ENCODE data around the gene MYBPH. TPM values are rescaled to one million over a fixed set of nuclear protein-coding genes. Genes with fewer than 3 reads are reported as not detected.

MYBPH gene
- total RNA-seq, 1 donor from 2014 or later, result not detected

DNA sequence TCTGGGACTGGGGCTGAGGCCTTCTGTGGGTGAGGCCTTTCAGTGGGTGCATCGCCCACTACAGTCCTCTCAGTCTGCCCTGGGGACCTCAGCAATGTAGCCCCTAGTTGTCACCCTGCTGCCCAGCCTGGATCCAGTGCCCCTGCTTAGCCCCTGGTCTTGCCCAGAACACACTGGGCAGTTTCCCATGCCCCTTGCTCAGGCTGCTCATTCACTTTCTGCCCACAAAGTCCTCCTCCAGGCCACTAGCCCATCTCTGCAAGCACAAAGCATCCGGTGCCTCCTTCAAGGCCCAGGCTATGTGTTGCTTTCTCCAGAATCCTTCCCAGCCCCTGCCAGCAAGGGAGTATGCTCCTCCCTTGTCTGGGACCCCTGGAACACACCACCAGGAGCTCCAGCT lies 53.5 kb downstream of the MYBPH start:
- H3K27me3 Mint-ChIP-seq (ENCODE audit: unreplicated experiment), result peaks cover 28% of the 10 kb centered on the region
- TF ChIP-seq, protein P1, sequence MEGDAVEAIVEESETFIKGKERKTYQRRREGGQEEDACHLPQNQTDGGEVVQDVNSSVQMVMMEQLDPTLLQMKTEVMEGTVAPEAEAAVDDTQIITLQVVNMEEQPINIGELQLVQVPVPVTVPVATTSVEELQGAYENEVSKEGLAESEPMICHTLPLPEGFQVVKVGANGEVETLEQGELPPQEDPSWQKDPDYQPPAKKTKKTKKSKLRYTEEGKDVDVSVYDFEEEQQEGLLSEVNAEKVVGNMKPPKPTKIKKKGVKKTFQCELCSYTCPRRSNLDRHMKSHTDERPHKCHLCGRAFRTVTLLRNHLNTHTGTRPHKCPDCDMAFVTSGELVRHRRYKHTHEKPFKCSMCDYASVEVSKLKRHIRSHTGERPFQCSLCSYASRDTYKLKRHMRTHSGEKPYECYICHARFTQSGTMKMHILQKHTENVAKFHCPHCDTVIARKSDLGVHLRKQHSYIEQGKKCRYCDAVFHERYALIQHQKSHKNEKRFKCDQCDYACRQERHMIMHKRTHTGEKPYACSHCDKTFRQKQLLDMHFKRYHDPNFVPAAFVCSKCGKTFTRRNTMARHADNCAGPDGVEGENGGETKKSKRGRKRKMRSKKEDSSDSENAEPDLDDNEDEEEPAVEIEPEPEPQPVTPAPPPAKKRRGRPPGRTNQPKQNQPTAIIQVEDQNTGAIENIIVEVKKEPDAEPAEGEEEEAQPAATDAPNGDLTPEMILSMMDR (IDR thresholded peaks at IDR 0.05; ENCODE audit: unreplicated experiment), result no peak
- H3K9me3 Mint-ChIP-seq (ENCODE audit: unreplicated experiment), result no peaks in the 10 kb centered on the region
- no peak overlapping the region for H3K4me3 Mint-ChIP-seq (ENCODE audit: unreplicated experiment)
- no peak for DNase-seq (ENCODE audit: low spot score)
- peaks cover 4% of the 10 kb centered on the region for H3K36me3 Mint-ChIP-seq (ENCODE audit: low read depth, unreplicated experiment)
- H3K27ac Mint-ChIP-seq (ENCODE audit: unreplicated experiment), result peak overlapping the region; percentile 64
- peaks cover 65% of the 10 kb centered on the region for H3K4me1 Mint-ChIP-seq (ENCODE audit: unreplicated experiment)

DNA sequence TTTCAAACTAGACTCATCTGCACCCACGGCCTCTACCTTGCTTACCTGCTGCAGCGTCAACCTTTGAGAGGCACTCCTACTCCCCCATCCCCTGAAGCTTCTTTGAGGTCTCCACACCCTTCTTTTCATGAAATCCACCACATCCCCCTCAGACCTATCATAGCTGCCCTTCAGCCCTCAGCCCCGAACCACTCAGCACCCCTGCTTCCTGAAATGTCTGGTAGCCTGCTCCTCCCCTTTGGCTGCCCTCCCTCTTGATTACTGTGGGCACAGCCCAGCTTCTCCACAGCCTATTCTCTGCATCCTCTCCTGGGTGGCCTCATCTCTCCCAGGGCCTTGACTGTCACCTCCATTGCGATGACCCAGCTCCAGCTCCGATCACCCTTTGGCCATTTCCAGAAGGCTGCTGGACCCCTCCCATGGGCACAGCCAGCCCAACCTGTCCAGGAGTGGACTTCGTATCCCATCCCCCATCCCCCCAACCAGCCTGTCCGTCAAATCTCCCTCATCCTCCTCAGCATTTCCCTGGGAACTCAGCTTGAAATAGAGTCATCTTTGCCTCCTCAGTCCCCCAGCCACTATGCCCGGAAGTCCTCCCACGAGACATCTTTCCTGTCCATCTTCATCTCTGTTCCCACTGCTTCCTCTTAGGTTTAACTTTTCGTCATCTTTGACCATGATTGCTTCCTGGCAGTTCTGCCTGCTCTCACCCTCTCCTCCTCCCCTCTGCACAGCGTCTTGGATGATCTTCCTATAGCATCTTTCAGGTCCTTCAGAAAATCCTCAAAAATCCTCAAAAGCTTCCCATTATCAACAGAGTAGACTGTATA lies 54.2 kb downstream of the MYBPH start:
- H3K27me3 Mint-ChIP-seq (ENCODE audit: unreplicated experiment), result peaks cover 28% of the 10 kb centered on the region
- peaks cover 61% of the 10 kb centered on the region for H3K4me1 Mint-ChIP-seq (ENCODE audit: unreplicated experiment)
- peak overlapping the region; percentile 64 for H3K27ac Mint-ChIP-seq (ENCODE audit: unreplicated experiment)
- H3K9me3 Mint-ChIP-seq (ENCODE audit: unreplicated experiment), result no peaks in the 10 kb centered on the region
- peak overlapping the region; percentile 80 for H3K4me3 Mint-ChIP-seq (ENCODE audit: unreplicated experiment)
- H3K36me3 Mint-ChIP-seq (ENCODE audit: low read depth, unreplicated experiment), result peaks cover 4% of the 10 kb centered on the region
- TF ChIP-seq, protein P1 (IDR thresholded peaks at IDR 0.05; ENCODE audit: unreplicated experiment), result no peak
- DNase-seq (ENCODE audit: low spot score), result no peak

DNA sequence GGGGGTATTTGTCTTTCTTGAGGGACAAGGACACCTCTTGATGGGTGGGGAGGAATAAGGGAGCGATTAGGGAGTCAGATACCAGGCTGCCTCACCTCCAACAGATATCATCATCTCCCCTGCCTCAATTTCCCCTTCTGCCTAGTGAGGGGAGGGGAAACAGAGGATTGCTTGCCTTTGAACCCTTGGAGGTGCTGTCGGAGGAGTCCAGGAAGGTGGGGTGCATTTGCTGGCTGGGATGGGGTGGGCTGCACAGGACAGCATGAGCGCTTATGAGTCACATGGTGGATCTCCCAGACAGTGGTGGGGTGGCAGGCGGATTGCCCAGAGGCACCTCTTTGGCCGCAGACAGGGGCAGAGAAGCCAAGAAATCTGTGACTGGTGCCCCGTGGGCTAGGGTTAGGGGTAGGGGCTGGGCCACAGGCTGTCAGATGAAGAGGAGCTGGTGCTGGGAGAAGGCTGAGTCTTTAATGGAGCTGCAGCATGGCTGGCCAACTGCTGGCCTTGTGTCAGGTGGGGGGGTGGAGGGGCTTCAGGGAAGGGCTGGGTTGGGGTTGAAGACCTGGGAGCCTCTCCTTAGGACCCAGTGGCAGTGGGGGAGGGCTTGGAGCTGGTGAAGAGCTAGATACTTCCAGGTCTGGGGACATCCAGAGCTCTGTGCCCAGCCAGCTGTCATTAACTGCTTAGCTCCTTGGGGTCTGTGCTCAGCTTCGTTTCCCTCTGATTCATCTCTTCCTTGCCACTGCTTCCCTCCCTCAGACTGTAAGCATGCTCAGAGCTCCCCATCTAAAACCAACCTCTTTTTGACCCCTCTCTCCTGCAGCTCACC lies 55.1 kb downstream of the MYBPH start:
- peaks cover 28% of the 10 kb centered on the region for H3K27me3 Mint-ChIP-seq (ENCODE audit: unreplicated experiment)
- H3K9me3 Mint-ChIP-seq (ENCODE audit: unreplicated experiment), result no peaks in the 10 kb centered on the region
- peak overlapping the region; percentile 64 for H3K27ac Mint-ChIP-seq (ENCODE audit: unreplicated experiment)
- no peak for DNase-seq (ENCODE audit: low spot score)
- no peak overlapping the region for H3K4me3 Mint-ChIP-seq (ENCODE audit: unreplicated experiment)
- peaks cover 54% of the 10 kb centered on the region for H3K4me1 Mint-ChIP-seq (ENCODE audit: unreplicated experiment)
- TF ChIP-seq, protein P1 (IDR thresholded peaks at IDR 0.05; ENCODE audit: unreplicated experiment), result no peak
- peaks cover 4% of the 10 kb centered on the region for H3K36me3 Mint-ChIP-seq (ENCODE audit: low read depth, unreplicated experiment)

Other genes with a start within 250 kb of the MYBPH start
- 31.5 TPM for gene KLHL12, start 248.6 kb downstream of the MYBPH start, total RNA-seq (ENCODE audit: unreplicated experiment)
- gene ADIPOR1, start 217.5 kb downstream of the MYBPH start, total RNA-seq (ENCODE audit: unreplicated experiment), result 52.9 TPM
- 56.5 TPM for gene CYB5R1, start 208.6 kb downstream of the MYBPH start, total RNA-seq (ENCODE audit: unreplicated experiment)
- gene TMEM183A, start 168.5 kb downstream of the MYBPH start, total RNA-seq (ENCODE audit: unreplicated experiment), result 65.5 TPM
- 4.0 TPM for gene PPFIA4, start 149.3 kb downstream of the MYBPH start, total RNA-seq (ENCODE audit: unreplicated experiment)
- gene MYOG, start 89.8 kb downstream of the MYBPH start, total RNA-seq (ENCODE audit: unreplicated experiment), result 15.7 TPM
- 16.3 TPM for gene ADORA1, start 48.1 kb downstream of the MYBPH start, total RNA-seq (ENCODE audit: unreplicated experiment)
- gene CHI3L1, start 10.9 kb upstream of the MYBPH start, total RNA-seq (ENCODE audit: unreplicated experiment), result 0.21 TPM
- not detected for gene CHIT1, start 53.8 kb upstream of the MYBPH start, total RNA-seq (ENCODE audit: unreplicated experiment)
- 80.0 TPM for gene BTG2, start 129.7 kb upstream of the MYBPH start, total RNA-seq (ENCODE audit: unreplicated experiment)
- gene FMOD, start 175.3 kb upstream of the MYBPH start, total RNA-seq (ENCODE audit: unreplicated experiment), result not detected